ENCODE results near the gene NRCAM.

Gene NRCAM

DNA sequence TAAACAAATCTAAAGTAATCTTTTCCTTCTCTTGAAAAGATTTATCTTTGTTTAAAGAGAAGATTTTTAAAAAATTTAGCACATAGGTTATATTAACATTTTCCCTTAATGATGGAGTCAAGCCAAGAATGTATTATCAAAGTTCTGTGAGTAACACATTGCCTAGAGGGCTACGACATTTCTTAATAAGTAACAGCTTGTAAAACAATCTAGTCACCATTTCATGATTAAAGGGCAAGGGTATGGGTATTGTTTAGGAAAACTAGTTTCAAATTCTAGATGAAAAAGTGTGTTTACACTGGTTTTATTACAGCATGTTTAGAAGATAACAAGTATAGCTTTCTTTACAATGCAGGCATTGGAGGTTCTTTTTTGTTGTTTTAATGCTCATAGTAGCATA is 297.5 kb downstream of the NRCAM start:
- TF ChIP-seq, protein P1, sequence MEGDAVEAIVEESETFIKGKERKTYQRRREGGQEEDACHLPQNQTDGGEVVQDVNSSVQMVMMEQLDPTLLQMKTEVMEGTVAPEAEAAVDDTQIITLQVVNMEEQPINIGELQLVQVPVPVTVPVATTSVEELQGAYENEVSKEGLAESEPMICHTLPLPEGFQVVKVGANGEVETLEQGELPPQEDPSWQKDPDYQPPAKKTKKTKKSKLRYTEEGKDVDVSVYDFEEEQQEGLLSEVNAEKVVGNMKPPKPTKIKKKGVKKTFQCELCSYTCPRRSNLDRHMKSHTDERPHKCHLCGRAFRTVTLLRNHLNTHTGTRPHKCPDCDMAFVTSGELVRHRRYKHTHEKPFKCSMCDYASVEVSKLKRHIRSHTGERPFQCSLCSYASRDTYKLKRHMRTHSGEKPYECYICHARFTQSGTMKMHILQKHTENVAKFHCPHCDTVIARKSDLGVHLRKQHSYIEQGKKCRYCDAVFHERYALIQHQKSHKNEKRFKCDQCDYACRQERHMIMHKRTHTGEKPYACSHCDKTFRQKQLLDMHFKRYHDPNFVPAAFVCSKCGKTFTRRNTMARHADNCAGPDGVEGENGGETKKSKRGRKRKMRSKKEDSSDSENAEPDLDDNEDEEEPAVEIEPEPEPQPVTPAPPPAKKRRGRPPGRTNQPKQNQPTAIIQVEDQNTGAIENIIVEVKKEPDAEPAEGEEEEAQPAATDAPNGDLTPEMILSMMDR (IDR thresholded peaks at IDR 0.05; ENCODE audit: low read length, missing control alignments), result no peak
- DNase-seq (ENCODE audit: low read depth), result no peak

DNA sequence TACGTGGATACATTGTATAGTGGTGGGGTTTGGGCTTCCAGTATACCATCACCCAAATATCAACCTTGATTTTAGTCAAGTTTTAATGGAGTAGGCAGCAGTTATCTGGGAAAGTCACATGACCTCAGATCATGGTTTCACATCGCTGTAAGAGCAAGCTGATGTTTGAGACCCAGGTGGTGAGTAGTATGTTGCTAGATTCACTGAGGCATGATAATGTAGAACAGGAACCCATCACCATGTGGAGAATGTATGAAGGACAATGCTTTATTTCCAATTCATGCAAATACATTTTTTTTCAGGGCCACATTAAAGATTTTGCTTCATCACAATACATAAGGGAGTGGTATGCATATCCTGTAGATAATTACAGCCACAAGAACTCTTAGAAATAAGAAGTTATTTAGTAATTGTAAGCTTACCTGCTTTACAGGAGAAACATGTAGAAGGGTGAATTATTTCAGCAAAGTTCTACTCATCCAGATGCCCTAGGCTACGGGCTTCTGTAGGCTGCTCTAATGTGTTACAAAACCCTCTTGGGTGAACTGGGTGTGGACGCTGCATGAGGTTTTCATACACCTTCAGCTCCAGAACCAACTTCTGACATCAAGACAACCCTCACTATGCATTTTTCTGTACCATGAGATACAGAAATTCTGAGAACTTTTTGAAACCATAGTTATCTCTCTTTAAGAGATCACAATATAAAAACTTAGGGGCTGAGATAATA is 298.5 kb downstream of the NRCAM start:
- no peak for DNase-seq (ENCODE audit: low read depth)
- TF ChIP-seq, protein P1 (IDR thresholded peaks at IDR 0.05; ENCODE audit: low read length, missing control alignments), result no peak
- H3K4me3 ChIP-seq (replicated peaks; ENCODE audit: low read depth, low read length), result no peak overlapping the region

More for the DNA sequence above, 297.5 kb downstream of the NRCAM start:
- no peak overlapping the region for H3K4me3 ChIP-seq (replicated peaks; ENCODE audit: low read depth, low read length)

DNA sequence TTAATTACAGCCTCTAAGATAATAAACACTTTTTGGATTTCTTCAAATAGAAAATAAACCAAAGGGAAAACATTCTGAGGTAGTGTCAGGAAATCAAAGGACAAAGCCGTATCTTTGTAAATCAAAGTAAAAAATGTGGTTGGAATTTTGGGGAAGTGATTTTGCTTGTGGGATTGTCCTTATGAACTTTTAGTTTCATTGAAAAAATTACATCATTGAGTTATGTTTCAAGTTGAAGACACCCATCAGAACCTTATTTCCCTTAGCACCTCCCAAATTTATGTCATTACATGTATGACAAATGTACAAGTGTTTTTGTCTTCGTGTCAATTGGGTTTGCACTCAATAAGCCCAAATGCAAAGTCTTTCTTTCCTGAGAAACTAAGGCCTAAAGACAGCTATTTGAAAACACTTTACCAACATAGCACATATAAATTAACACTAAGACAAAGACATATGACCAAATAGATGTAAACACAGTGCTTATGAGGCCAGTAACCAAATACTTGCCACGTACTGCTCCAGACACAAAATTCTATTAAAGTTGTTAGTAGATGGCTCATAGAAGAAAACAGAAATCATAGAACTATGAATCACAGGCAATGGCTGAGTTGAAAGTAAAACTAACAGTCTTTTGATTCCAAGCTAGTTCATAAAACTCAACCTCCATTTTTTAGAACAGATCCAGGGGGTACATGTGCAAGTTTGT is 299.2 kb downstream of the NRCAM start:
- TF ChIP-seq, protein P1 (IDR thresholded peaks at IDR 0.05; ENCODE audit: low read length, missing control alignments), result no peak
- no peak for DNase-seq (ENCODE audit: low read depth)
- no peak overlapping the region for H3K4me3 ChIP-seq (replicated peaks; ENCODE audit: low read depth, low read length)

DNA sequence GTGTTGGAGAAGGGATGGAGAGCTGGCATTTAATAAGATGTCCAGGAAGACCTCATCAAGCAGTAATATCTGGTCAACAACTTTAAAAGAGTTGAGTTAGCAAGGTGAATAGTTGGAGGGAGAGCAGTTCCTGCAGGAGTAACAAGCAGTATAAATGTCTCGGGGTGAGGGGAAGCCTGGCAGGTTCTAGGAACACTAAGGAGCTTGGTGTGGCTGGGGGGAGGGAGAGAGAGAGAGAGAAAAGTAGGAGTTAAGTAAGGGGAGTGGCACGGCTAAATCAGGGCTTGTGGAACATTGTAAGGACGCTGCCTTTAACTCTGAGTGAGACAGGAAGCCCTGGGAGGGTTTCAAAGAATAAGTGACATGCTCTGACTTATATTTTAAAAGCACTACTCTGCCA is 304.0 kb downstream of the NRCAM start:
- DNase-seq (ENCODE audit: low read depth), result no peak
- H3K4me3 ChIP-seq (replicated peaks; ENCODE audit: low read depth, low read length), result no peak overlapping the region
- TF ChIP-seq, protein P1 (IDR thresholded peaks at IDR 0.05; ENCODE audit: low read length, missing control alignments), result no peak

DNA sequence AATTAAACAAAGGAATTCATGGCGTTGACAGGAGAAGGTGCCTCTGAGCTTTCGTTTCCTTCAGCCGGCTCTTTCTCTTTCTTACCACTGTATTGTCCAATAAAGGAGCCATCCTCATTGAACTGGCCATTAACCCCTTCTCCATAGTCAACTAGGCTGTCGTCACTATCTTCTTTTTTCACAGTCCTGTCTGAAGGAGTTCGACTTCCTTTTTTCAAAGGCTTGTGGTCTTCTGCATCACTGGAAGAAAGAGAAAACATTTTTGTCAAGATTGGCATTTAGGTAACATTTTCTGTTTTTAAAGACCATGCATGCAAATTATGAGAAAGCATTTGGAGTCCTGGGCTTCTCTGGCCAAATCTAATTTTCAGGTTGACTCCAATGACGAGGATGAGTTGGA is 306.3 kb downstream of the NRCAM start:
- DNase-seq (ENCODE audit: low read depth), result no peak
- no peak overlapping the region for H3K4me3 ChIP-seq (replicated peaks; ENCODE audit: low read depth, low read length)
- TF ChIP-seq, protein P1 (IDR thresholded peaks at IDR 0.05; ENCODE audit: low read length, missing control alignments), result no peak

DNA sequence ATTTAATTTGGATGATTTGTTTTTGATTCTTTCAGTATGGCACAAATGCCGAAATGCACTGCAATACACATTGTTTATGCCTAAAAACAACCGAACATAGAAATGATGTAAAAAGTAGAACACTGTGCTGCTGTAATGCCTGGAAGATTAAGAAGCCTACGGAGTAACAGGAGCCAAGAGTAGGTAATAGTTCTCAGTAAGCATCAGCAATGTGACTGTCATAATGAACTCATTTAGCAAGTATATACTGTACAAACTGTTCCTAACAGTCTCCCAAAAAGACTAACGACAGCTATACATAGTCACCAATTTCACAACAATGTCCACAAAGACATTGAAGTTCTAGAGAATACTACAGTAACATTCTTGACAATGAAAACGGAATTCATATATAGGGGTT is 307.1 kb downstream of the NRCAM start:
- no peak overlapping the region for H3K4me3 ChIP-seq (replicated peaks; ENCODE audit: low read depth, low read length)
- TF ChIP-seq, protein P1 (IDR thresholded peaks at IDR 0.05; ENCODE audit: low read length, missing control alignments), result no peak
- DNase-seq (ENCODE audit: low read depth), result no peak

All from fibroblast of pulmonary artery (primary cell).